Right lobe of liver (tissue), 4 donors: ENCODE data around the gene AFF4.

Experiments
- POLR2A ChIP-seq: fragments of 450-650 bp; IDR thresholded peaks from one replicate; pipeline ENCODE4 v1.6.1; 2017; ENCODE audit warnings: antibody characterized with exemption, mild to moderate bottlenecking
- TF ChIP-seq, protein P1 (sequence below), 4 donors: fragments of 200-600 bp in 3 of 4; fragments of 450-650 bp in 1 of 4; IDR thresholded peaks; one replicate each; pipeline versions ENCODE4 v1.5.1 to v1.8.0; 2016 to 2022; ENCODE audit warnings: antibody characterized with exemption in 4 of 4, mild to moderate bottlenecking in 2 of 4
- donor health status: DM: no; HTN: no; CAD: no.
- donor health status: DM: no; HTN: no; CAD: no.
- donor health status: DM: no; HTN: yes; CAD: no.

GRCh38 chr5:132877938-132878337 is 85.5 kb downstream of the AFF4 start:
- TF ChIP-seq, protein P1, sequence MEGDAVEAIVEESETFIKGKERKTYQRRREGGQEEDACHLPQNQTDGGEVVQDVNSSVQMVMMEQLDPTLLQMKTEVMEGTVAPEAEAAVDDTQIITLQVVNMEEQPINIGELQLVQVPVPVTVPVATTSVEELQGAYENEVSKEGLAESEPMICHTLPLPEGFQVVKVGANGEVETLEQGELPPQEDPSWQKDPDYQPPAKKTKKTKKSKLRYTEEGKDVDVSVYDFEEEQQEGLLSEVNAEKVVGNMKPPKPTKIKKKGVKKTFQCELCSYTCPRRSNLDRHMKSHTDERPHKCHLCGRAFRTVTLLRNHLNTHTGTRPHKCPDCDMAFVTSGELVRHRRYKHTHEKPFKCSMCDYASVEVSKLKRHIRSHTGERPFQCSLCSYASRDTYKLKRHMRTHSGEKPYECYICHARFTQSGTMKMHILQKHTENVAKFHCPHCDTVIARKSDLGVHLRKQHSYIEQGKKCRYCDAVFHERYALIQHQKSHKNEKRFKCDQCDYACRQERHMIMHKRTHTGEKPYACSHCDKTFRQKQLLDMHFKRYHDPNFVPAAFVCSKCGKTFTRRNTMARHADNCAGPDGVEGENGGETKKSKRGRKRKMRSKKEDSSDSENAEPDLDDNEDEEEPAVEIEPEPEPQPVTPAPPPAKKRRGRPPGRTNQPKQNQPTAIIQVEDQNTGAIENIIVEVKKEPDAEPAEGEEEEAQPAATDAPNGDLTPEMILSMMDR (IDR thresholded peaks at IDR 0.05), result no peak
- TF ChIP-seq POLR2A, result no peak
